ENCODE data around the gene NINJ2.

DNA sequence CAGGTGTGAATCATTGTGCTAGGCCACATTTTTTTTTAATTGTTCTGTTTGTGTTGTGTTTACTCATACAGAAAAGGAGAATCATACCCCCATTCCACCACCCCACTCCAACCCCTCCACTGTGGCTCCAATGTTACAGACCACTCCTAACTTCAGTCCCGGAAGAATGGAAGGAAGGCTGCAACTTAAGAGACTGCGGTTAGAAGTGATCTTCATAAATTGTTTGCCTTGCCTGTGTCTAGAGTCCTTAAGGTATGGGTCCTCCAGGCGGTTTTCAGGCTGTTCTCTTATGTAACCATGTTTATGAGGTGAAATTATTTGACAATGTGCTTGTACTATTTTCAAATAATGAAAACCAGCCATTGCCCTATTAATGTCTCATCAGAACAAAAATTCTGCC lies 22.5 kb downstream of the NINJ2 start:
- TF ChIP-seq, protein P1, sequence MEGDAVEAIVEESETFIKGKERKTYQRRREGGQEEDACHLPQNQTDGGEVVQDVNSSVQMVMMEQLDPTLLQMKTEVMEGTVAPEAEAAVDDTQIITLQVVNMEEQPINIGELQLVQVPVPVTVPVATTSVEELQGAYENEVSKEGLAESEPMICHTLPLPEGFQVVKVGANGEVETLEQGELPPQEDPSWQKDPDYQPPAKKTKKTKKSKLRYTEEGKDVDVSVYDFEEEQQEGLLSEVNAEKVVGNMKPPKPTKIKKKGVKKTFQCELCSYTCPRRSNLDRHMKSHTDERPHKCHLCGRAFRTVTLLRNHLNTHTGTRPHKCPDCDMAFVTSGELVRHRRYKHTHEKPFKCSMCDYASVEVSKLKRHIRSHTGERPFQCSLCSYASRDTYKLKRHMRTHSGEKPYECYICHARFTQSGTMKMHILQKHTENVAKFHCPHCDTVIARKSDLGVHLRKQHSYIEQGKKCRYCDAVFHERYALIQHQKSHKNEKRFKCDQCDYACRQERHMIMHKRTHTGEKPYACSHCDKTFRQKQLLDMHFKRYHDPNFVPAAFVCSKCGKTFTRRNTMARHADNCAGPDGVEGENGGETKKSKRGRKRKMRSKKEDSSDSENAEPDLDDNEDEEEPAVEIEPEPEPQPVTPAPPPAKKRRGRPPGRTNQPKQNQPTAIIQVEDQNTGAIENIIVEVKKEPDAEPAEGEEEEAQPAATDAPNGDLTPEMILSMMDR (IDR thresholded peaks at IDR 0.05) = no peak
- TF ChIP-seq EP300 (IDR thresholded peaks at IDR 0.05) (no peak), POLR2A (IDR thresholded peaks at IDR 0.05) (no peak)

Measured in gastroesophageal sphincter (tissue), 3 donors.